HG03354 (cell line): ENCODE results near the gene WDR48.
"Not testable (repeated sequence)": the region's sequence is repeated elsewhere in the genome, so short reads cannot be mapped to it uniquely, and the experiment has no call there.

ENCODE experiments used
- ATAC-seq: cut with Tn5 transposase; IDR thresholded peaks from one replicate; pipeline ENCODE4 v1.9.1; 2021; ENCODE audit warnings: mild to moderate bottlenecking; ENCODE audit not compliant: unreplicated experiment, poor library complexity, severe bottlenecking

Gene WDR48

GRCh38 chr3:39061228-39061627, 9.4 kb downstream of the WDR48 start:
- not testable (repeated sequence) for ATAC-seq

DNA sequence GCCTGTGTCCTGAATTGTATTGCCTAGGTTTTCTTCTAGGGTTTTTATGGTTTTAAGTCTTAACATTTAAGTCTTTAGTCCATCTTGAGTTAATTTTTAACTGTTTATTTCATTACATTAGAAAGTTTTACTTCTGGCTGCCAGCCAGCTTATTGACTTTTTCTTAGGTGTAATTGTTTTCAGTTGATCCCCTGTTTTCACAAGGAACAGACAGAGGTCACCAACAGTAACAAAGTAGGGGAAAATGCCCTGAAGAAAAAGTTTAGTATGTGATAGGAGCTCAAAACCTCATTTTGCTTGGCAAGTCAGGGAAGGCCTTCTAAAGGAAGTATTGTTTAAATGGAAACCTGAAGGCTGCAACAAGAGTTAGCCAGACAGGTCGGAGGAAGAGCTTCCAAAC, 10.4 kb downstream of the WDR48 start:
- no peak for ATAC-seq

GRCh38 chr3:39063143-39063542, 11.3 kb downstream of the WDR48 start:
- no peak for ATAC-seq

- no peak for ATAC-seq
Observed at GRCh38 chr3:39064646-39065045, 12.8 kb downstream of the WDR48 start.

- ATAC-seq: peak; percentile 99
Observed at GRCh38 chr3:39065197-39065596, 13.4 kb downstream of the WDR48 start.

DNA sequence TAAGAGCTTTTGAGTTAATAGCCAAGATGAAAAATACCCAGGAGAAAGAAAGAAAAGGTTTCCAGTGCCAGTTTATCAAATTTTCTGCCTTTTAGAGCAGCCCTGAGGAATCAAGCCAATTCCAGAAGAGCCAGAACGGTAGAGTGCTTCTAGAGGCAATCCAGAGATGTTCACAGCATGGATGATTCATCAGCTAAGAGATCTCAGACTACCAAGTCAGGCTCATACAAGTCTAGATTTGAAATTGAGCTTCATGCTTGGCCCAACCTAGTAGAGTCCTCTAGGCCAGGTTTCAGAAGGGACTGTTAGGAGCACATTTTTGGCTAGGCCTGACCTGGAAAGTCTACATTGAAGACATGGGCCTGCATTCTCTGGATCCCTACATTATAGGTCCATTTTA, 15.5 kb downstream of the WDR48 start:
- no peak for ATAC-seq

- no peak for ATAC-seq
Observed at GRCh38 chr3:39068556-39068955, 16.7 kb downstream of the WDR48 start.

DNA sequence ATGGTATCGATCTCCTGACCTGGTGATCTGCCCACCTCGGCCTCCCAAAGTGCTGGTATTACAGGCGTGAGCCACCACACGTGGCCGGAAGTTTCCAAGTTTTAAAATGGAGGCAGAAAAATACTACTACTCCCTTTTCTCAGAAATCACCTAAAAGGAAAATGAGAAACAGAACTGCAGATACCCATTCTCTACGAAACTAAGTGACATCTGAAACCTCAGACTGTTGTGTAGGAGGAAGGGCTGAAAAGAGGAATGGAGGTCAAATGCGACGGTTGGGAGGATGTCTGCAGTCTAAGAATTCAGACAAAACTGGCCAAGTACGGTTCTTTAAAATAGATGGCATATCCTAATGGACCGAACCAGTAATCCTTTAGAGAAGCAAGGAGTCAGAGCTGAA, 24.1 kb downstream of the WDR48 start:
- peak; percentile 64 for ATAC-seq

DNA sequence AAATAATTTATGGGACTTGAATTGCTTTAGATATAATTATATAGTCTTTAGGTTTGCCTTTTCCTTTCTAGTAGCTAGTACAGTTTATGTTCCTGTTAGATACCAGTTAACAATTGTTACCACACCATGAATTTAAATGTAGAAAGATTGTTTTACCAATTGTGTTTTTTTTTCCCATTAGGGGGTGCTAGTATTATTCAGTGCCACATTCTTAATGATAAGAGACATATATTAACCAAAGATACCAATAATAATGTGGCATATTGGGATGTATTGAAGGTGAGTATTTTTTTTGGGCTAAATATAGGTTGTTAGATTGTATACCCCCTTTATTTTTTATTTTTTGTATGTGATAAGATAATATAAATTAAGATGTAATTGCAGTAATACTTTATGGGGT, 27.7 kb downstream of the WDR48 start:
- ATAC-seq: no peak

DNA sequence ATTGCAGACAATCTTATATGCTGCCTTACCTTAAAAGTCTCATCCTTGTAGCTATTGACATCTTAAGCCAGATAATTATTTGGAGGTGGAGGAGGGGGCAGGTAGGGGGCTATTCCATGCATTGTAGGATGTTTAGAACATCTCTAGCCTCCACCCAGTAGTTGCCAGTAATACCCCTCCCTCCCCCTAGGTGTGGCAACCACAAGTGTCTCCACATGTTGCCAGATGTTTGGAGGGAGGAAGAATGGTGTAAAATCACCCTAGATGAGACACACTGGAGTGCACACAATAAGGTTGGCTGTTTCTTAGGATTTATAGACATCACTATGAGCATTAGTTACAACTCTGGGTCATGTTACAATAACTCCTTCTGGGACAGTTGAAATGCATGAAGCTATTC, 28.2 kb downstream of the WDR48 start:
- ATAC-seq: no peak

- ATAC-seq: no peak
Observed at GRCh38 chr3:39082666-39083313, 31.0 kb downstream of the WDR48 start.

GRCh38 chr3:39086144-39086543, 34.3 kb downstream of the WDR48 start:
- ATAC-seq: peak; percentile 78

DNA sequence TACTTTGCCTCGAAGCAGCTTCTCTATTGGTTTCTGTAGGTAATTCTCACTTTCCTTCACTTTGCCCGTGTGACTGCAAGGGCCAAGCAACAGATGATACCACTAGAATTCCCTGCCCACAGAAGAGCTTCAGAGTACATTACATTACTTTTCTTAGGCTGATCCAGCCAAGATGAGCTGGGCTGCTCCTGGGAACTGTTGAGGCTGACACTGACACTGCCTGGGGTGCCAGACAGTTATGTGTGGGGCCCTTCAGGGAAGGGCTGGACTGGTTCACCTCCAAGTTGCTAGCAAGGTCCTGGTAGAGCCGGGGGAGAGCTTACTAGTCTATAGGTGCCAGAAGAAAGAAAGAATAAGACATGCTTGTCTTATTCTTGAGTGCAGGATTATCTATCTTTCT, 36.6 kb downstream of the WDR48 start:
- no peak for ATAC-seq

DNA sequence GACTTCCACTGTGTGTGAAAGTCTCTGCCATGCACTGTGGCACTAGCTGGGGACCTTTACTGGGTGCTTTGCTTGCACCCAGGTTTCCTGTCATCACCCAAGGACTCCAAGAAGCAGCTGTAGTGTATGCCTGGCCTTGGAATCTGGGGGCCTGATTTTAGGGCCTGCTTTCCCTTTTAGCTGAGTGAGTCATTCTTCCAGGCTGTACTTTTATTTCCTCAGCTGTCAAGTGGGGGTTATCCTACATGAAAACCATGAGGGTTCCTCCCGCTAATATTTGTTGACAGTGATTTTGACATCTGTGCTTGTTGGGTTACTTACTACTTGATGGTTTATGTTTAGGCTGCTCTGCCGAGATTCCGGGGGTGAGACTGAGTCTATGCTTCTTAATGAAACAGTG, 37.1 kb downstream of the WDR48 start:
- ATAC-seq: no peak

GRCh38 chr3:39090922-39091321, 39.1 kb downstream of the WDR48 start:
- no peak for ATAC-seq

- no peak for ATAC-seq
Observed at GRCh38 chr3:39094851-39095677, 43.2 kb downstream of the WDR48 start.

DNA sequence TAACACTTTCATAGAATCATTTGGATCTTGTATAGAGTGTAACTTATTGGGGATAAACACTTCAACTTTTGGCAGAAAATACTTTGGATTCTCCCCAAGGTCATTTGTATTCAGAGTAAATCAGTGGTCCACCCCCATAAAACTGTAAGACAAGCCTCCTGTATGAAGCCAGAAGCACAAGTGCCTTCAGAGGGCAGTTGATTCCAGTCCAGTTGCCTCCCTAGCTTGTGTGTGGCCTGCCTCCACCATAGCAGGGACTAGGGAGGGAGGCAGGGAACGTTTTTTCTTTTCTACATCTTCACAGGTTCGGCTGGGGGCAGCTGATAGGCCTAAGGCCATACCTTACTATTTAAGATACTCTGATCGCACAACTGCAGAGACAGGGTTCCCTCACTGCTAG, 44.0 kb downstream of the WDR48 start:
- no peak for ATAC-seq

DNA sequence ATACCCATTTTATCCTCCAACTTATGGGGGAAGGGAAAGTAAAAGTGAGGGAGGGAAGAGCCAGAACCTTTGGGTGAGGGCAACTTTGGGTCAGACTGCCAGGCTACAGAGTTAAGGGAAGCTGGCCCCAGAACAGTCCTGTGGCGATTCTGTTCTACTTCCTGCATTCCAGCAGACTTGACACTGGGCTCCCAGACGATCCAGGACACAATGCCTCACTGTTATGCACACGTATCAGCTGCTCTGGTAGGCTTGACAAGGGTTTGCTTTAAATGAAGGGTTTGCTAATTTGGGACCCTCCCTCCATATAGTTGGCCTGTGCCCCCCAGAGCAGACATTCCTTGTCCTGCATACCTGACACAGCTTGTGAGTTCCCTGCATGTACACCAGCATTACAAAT, 45.0 kb downstream of the WDR48 start:
- ATAC-seq: no peak

DNA sequence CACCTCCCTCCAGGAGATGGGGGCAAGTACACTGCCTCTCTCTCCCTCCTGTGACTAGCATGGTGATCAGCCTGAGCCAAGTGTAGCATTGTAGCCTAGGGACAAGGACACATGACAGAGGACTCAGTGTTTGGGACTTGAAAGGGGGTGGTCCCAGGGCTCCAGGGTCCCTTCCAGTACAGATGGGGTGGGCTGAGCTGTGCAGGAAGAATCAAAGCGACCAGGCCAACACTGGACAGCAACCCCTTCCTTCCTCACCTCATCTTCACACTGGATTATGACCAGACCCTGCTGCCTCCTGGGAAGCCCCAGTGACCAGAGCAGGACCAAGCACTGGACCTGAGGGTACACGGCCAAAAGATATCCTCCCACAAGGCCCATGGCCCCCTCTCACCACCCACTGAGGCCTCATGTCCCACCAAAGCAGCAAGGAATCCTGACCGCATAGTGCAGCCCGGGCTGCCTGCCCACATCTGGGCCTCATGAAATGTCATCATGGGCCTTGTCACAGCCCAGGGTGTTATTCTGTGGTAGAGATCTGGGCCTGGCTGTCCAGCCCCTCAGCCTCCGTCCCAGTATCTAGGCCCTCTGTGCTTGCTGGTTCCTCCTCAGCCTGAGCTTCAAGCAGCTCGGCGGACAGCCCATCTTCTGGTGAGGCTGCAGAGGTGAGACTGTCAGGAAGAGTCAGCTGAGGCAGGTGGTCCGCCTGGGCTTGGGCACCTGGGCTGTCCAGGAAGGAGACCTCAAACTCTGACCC, 46.1 kb downstream of the WDR48 start:
- ATAC-seq: no peak

GRCh38 chr3:39098473-39099000, 46.7 kb downstream of the WDR48 start:
- ATAC-seq: no peak
